NK-92 (cell line): ENCODE results near the gene APOD.

Experiments used
- DNase-seq: peaks from one replicate; lab custom pipeline; 2025; ENCODE audit not compliant: unreplicated experiment; lab: John Stamatoyannopoulos, UW

Gene APOD

DNA sequence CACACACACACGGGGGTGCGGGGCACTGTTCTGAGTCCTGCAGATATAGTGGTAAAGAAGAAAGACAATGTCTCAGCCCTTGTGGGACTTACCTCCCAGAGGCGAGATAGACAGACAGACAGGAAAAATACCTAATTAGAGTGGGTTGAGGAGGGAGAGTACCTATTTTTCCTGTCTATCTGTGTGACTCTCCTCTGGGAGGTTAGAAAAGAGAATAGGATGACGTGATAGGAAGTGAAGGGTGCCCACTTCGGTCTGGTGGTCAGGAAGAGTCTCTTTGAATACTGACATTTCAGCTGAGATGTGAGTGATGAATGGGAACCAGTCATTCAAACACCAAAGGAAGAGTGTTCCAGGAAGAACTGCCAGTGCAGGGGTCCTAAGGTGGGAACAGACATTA, 4.1 kb upstream of the APOD start:
- no peak for DNase-seq

DNA sequence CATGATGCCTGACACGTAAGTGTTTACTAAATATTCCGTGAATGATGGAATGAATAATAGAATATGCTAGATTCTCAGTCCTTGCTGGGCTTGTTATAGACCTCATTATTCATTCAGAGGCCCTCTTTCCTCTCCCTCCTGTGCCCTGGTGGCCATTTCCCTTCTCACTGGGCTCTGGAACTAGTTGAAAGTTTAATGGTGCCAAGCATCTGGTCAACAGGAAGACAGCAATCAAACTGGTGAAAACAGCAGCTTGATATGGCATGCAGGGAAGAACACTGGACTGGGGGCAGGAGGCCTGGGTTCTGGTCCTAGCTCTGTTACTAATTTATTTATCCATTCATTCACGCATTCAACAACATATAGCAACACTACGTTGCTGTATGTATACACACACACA, 3.7 kb upstream of the APOD start:
- no peak for DNase-seq

GRCh38 chr3:195584543-195584870, 767 bp upstream of the APOD start:
- DNase-seq, result no peak

DNA sequence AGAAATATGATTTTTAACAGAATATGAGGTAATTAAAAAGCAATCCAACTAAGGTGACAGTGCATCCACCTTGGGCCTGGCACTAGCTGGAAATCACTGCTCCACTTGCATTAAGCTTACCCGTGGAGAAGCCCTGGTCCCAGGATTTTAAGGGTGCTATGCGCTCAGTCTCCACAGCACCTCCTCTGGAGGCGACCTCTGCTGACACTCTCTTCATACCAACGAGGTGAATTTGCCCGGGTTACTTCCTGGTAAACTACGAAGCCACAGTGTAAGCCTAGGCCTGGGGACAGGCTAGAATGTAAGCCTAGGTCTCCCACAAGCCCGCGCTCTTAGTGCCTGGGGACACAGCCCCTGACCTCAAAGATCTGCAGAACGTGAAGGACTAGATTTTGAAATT, 793 bp downstream of the APOD start:
- no peak for DNase-seq

DNA sequence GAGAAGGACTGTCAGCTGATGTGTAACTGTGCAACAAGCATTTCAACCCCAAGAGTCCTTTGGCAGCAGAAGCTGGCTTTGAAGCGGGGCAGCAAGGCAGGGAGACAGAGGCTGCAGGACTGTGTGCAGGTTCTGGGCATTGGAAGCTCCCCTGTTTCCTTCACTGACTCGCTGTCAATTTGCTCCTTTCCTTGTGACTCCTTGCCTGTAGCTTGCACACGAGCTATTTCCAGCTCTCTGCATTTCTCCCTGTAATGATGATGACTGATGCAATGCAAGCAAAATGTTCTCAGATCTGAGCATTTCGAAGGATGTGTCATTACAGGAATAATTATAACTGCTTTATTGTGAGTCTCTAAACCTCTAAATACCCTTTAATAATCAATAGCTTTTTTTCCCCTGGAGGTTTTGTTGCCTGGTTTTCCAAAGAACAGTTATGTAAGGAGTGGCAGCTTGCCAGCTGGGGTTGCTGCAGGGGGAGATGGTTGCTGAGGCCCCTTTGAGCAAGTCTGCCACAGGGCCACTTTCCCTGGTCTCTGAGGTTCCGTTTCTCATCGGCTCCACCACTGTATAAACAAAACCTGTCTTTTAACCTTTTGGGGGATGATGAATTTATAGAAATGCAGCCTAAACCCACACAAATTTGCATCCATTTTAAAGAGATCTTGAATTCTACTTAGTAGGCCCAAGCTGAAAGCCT, 2.8 kb downstream of the APOD start:
- no peak for DNase-seq

GRCh38 chr3:195579281-195579680, 4.5 kb downstream of the APOD start:
- no peak for DNase-seq

DNA sequence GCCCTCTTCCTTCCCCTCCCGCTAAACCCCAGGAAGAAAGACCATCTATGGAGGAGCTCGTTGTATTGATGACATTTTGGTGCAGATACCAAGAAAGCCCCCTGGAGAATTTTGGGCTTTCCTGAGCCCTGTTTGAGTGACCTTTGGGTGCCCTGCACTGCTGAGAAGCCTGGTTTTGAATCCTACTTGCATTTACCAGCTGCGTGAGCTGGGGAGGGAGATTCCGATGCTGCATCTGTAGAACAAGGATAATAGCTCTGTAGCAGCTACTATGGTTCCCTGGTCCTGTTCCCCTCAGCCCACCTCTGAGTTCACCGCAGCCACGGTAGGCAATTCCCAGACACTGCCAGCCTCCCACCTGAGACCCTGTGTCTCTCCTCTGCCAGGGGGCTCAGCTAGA, 5.2 kb downstream of the APOD start:
- no peak for DNase-seq

- no peak for DNase-seq
Measured at GRCh38 chr3:195577645-195578177, 6.0 kb downstream of the APOD start.

DNA sequence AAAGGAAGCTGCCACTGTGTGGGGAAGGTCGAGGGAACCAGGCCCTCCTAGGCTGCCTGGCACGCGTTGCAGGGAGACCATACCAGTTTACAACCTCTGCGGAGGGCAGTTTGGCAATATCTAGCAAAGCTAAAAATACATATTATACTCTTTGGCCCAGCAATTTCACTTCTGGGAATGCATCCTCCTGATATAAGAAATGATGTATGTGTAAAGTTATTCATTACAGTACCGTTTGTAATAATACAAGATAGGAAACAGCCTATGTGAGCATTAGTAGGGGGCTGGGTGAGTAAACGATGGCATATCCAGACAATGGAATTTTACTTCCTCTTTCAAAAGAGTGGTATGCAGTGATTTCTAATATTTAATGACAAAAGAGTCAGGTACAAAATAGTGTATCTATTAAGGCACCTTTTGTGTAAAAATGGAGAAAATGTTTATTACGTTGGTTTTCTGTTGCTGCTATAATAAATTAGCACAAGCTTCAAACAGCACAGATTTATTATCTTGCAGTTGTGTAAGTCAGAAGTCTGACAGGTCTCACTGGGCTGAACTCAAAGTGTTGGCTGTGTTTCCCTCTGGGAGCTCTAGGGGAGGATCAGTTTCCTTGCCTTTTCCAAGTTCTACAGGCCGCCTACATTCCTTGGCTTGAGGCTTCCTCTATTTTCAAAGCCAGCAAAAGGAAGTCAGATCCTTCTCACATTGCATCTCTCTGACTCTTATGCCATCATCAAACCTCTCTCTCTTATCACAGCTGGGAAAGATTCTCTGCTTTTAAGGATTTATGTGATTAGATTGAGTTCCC, 9.0 kb downstream of the APOD start:
- DNase-seq, result no peak

- no peak for DNase-seq
Measured at GRCh38 chr3:195573611-195574496, 9.9 kb downstream of the APOD start.

- DNase-seq, result no peak
Measured at GRCh38 chr3:195571361-195571760, 12.4 kb downstream of the APOD start.

DNA sequence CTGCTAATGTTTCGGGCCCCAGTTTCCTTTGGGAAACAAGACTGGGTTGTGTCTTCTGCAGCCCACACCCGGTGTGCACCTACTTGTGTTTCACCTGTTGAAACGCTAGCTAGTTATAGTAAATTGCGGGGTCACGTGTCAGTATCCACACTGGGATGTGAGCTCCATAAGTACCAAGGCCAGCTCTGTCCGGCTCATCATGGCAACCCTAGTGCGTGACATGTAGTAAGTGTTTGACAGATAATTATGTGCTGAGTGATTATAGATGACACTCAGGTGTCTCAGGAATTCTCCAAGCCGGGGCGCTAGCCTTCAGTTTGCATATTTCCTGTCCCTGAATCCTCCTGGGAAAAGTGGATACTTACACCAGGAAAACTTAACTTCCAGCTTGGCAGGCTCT, 12.8 kb downstream of the APOD start:
- DNase-seq, result no peak

GRCh38 chr3:195570344-195570743, 13.4 kb downstream of the APOD start:
- no peak for DNase-seq

- no peak for DNase-seq
Measured at GRCh38 chr3:195568630-195569029, 15.1 kb downstream of the APOD start.

GRCh38 chr3:195566797-195567196, 16.9 kb downstream of the APOD start:
- DNase-seq, result no peak

- no peak for DNase-seq
Measured at GRCh38 chr3:195565716-195566115, 18.0 kb downstream of the APOD start.

DNA sequence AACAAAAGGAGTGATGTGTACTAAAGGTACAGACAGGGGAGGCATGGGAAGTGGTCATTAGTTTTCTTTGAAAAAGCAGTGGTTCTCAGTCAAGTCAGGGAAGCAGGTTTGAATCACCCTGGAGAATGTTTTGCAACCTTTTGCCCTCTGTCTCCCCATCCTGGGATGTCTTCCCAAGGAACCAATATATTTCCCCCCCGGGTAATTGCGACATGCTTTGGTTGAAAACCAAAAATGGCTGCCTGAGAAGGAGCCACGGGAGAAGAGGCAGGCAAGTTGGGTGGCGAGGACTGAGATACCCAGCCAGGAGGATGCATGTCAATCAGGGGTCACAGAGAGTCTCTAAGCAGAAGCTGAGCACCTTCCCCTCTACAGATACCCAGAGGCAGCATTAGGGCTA, 20.4 kb downstream of the APOD start:
- no peak for DNase-seq

- DNase-seq, result no peak
Measured at GRCh38 chr3:195559723-195560409, 23.9 kb downstream of the APOD start.

- DNase-seq, result no peak
Measured at GRCh38 chr3:195558602-195559001, 25.1 kb downstream of the APOD start.

GRCh38 chr3:195557322-195557721, 26.4 kb downstream of the APOD start:
- no peak for DNase-seq

DNA sequence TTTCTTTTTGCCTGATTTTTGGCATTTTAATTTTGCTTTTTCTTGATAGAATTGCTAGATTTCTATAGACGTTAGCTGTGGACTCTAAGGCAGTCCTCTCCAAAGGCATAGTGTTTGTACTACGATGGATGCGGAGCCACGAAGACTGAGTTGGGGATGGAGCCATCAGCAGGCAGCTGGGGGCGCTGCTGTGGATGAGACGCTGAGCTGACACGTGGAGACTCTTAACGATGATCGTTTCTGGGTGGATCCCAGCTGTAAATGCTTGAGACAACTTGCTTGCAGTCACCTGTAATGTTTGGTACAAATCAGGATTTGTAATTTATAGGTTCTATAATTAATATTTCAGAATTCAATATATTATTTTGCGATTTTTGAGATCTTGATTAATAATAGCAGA, 27.4 kb downstream of the APOD start:
- DNase-seq, result no peak
